Measurements from ENCODE around the gene PEAK1.

PEAK1 gene

GRCh38 chr15:77251662-77252061 lies 168.2 kb downstream of the PEAK1 start:
- H3K4me1 Mint-ChIP-seq = no peaks in the 10 kb centered on the region
- DNase-seq (ENCODE audit: low spot score in 2 of 2) = no peak
- H3K36me3 Mint-ChIP-seq = peaks cover 11% of the 10 kb centered on the region
- ATAC-seq (ENCODE audit: low read depth) = no peak
- no peak overlapping the region for H3K4me3 Mint-ChIP-seq
- no peak overlapping the region for H3K27ac Mint-ChIP-seq
- H3K27me3 Mint-ChIP-seq = no peaks in the 10 kb centered on the region
- no peaks in the 10 kb centered on the region for H3K9me3 Mint-ChIP-seq

GRCh38 chr15:77247116-77247515 lies 172.8 kb downstream of the PEAK1 start:
- Mint-ChIP-seq H3K27ac (no peak overlapping the region), H3K4me3 (no peak overlapping the region), H3K9me3 (no peaks in the 10 kb centered on the region), H3K36me3 (peaks cover 11% of the 10 kb centered on the region), H3K27me3 (no peaks in the 10 kb centered on the region), H3K4me1 (peaks cover 3% of the 10 kb centered on the region)
- DNase-seq (ENCODE audit: low spot score in 2 of 2) (no peak), ATAC-seq (ENCODE audit: low read depth) (no peak)

- peak overlapping the region; percentile 18 for H3K27ac Mint-ChIP-seq
- no peak for ATAC-seq (ENCODE audit: low read depth)
- DNase-seq (ENCODE audit: low spot score in 2 of 2) = no peak
- H3K36me3 Mint-ChIP-seq = peaks cover 9% of the 10 kb centered on the region
- no peaks in the 10 kb centered on the region for H3K27me3 Mint-ChIP-seq
- peak overlapping the region; percentile 37 for H3K4me3 Mint-ChIP-seq
- H3K4me1 Mint-ChIP-seq = peaks cover 3% of the 10 kb centered on the region
- H3K9me3 Mint-ChIP-seq = no peaks in the 10 kb centered on the region
Observed at GRCh38 chr15:77243716-77244401, 176.0 kb downstream of the PEAK1 start.

- ATAC-seq (ENCODE audit: low read depth) (no peak), DNase-seq (ENCODE audit: low spot score in 2 of 2) (no peak)
- Mint-ChIP-seq H3K27ac (no peak overlapping the region), H3K9me3 (no peaks in the 10 kb centered on the region), H3K4me3 (no peak overlapping the region), H3K27me3 (no peaks in the 10 kb centered on the region), H3K4me1 (peaks cover 3% of the 10 kb centered on the region), H3K36me3 (peaks cover 12% of the 10 kb centered on the region)
Observed at GRCh38 chr15:77243135-77243534, 176.8 kb downstream of the PEAK1 start.

GRCh38 chr15:77239882-77240608 lies 179.9 kb downstream of the PEAK1 start:
- DNase-seq (ENCODE audit: low spot score in 2 of 2) (no peak), ATAC-seq (ENCODE audit: low read depth) (no peak)
- Mint-ChIP-seq H3K9me3 (peaks cover 3% of the 10 kb centered on the region), H3K27me3 (no peaks in the 10 kb centered on the region), H3K4me1 (peaks cover 3% of the 10 kb centered on the region), H3K36me3 (peaks cover 24% of the 10 kb centered on the region), H3K27ac (no peak overlapping the region), H3K4me3 (no peak overlapping the region)

- no peaks in the 10 kb centered on the region for H3K27me3 Mint-ChIP-seq
- H3K4me3 Mint-ChIP-seq = no peak overlapping the region
- H3K36me3 Mint-ChIP-seq = peaks cover 25% of the 10 kb centered on the region
- H3K27ac Mint-ChIP-seq = no peak overlapping the region
- DNase-seq (ENCODE audit: low spot score in 2 of 2) = no peak
- ATAC-seq (ENCODE audit: low read depth) = no peak
- peaks cover 4% of the 10 kb centered on the region for H3K9me3 Mint-ChIP-seq
- H3K4me1 Mint-ChIP-seq = peaks cover 12% of the 10 kb centered on the region
Observed at GRCh38 chr15:77235566-77235965, 184.3 kb downstream of the PEAK1 start.

- Mint-ChIP-seq H3K27me3 (no peaks in the 10 kb centered on the region), H3K4me3 (no peak overlapping the region), H3K9me3 (no peaks in the 10 kb centered on the region), H3K27ac (no peak overlapping the region), H3K36me3 (peaks cover 3% of the 10 kb centered on the region), H3K4me1 (peaks cover 22% of the 10 kb centered on the region)
- DNase-seq (ENCODE audit: low spot score in 2 of 2) (no peak), ATAC-seq (ENCODE audit: low read depth) (no peak)
Observed at GRCh38 chr15:77228828-77229227, 191.1 kb downstream of the PEAK1 start.

- Mint-ChIP-seq H3K36me3 (peaks cover 3% of the 10 kb centered on the region), H3K4me1 (peaks cover 11% of the 10 kb centered on the region), H3K9me3 (no peaks in the 10 kb centered on the region), H3K27me3 (no peaks in the 10 kb centered on the region), H3K27ac (no peak overlapping the region), H3K4me3 (no peak overlapping the region)
- DNase-seq (ENCODE audit: low spot score in 2 of 2) (no peak), ATAC-seq (ENCODE audit: low read depth) (no peak)
Observed at GRCh38 chr15:77226652-77227051, 193.3 kb downstream of the PEAK1 start.

- no peak for DNase-seq (ENCODE audit: low spot score in 2 of 2)
- Mint-ChIP-seq H3K27me3 (no peaks in the 10 kb centered on the region), H3K4me3 (no peak overlapping the region), H3K9me3 (no peaks in the 10 kb centered on the region), H3K36me3 (peaks cover 1% of the 10 kb centered on the region), H3K4me1 (peaks cover 11% of the 10 kb centered on the region), H3K27ac (no peak overlapping the region)
- ATAC-seq (ENCODE audit: low read depth) = no peak
Observed at GRCh38 chr15:77225646-77226045, 194.3 kb downstream of the PEAK1 start.

- Mint-ChIP-seq H3K9me3 (no peaks in the 10 kb centered on the region), H3K36me3 (no peaks in the 10 kb centered on the region), H3K4me3 (no peak overlapping the region), H3K27ac (no peak overlapping the region), H3K27me3 (no peaks in the 10 kb centered on the region), H3K4me1 (peaks cover 9% of the 10 kb centered on the region)
- DNase-seq (ENCODE audit: low spot score in 2 of 2) = no peak
- ATAC-seq (ENCODE audit: low read depth) = no peak
Observed at GRCh38 chr15:77225088-77225487, 194.8 kb downstream of the PEAK1 start.

GRCh38 chr15:77224352-77224751 lies 195.6 kb downstream of the PEAK1 start:
- DNase-seq (ENCODE audit: low spot score in 2 of 2) = no peak

GRCh38 chr15:77221708-77222107 lies 198.2 kb downstream of the PEAK1 start:
- Mint-ChIP-seq H3K27ac (no peak overlapping the region), H3K4me1 (peaks cover 11% of the 10 kb centered on the region), H3K9me3 (no peaks in the 10 kb centered on the region), H3K36me3 (peaks cover 2% of the 10 kb centered on the region), H3K27me3 (no peaks in the 10 kb centered on the region), H3K4me3 (no peak overlapping the region)
- DNase-seq (ENCODE audit: low spot score in 2 of 2) (no peak), ATAC-seq (ENCODE audit: low read depth) (no peak)

More at GRCh38 chr15:77224352-77224751, 195.6 kb downstream of the PEAK1 start:
- H3K36me3 Mint-ChIP-seq = no peaks in the 10 kb centered on the region
- no peaks in the 10 kb centered on the region for H3K27me3 Mint-ChIP-seq
- ATAC-seq (ENCODE audit: low read depth) = no peak
- no peak overlapping the region for H3K4me3 Mint-ChIP-seq
- peaks cover 11% of the 10 kb centered on the region for H3K4me1 Mint-ChIP-seq
- no peaks in the 10 kb centered on the region for H3K9me3 Mint-ChIP-seq
- H3K27ac Mint-ChIP-seq = no peak overlapping the region

GRCh38 chr15:77221174-77221573 lies 198.7 kb downstream of the PEAK1 start:
- H3K4me3 Mint-ChIP-seq = no peak overlapping the region
- H3K4me1 Mint-ChIP-seq = peaks cover 11% of the 10 kb centered on the region
- H3K36me3 Mint-ChIP-seq = peaks cover 5% of the 10 kb centered on the region
- ATAC-seq (ENCODE audit: low read depth) (no peak), DNase-seq (ENCODE audit: low spot score in 2 of 2) (no peak)
- H3K27ac Mint-ChIP-seq = no peak overlapping the region
- H3K9me3 Mint-ChIP-seq = no peaks in the 10 kb centered on the region
- no peaks in the 10 kb centered on the region for H3K27me3 Mint-ChIP-seq

- DNase-seq (ENCODE audit: low spot score in 2 of 2) = no peak
- Mint-ChIP-seq H3K9me3 (no peaks in the 10 kb centered on the region), H3K36me3 (peaks cover 12% of the 10 kb centered on the region), H3K4me1 (peaks cover 7% of the 10 kb centered on the region), H3K27ac (no peak overlapping the region), H3K27me3 (no peaks in the 10 kb centered on the region), H3K4me3 (no peak overlapping the region)
- ATAC-seq (ENCODE audit: low read depth) = no peak
Observed at GRCh38 chr15:77219841-77220240, 200.1 kb downstream of the PEAK1 start.

- ATAC-seq (ENCODE audit: low read depth) (no peak), DNase-seq (ENCODE audit: low spot score in 2 of 2) (no peak)
- peaks cover 3% of the 10 kb centered on the region for H3K9me3 Mint-ChIP-seq
- H3K4me1 Mint-ChIP-seq = no peaks in the 10 kb centered on the region
- H3K27me3 Mint-ChIP-seq = no peaks in the 10 kb centered on the region
- H3K36me3 Mint-ChIP-seq = peaks cover 16% of the 10 kb centered on the region
- H3K4me3 Mint-ChIP-seq = no peak overlapping the region
- H3K27ac Mint-ChIP-seq = no peak overlapping the region
Observed at GRCh38 chr15:77209221-77209620, 210.7 kb downstream of the PEAK1 start.
